HT1080 (cell line): ENCODE results near the gene NLRP7. TPM values are rescaled to one million over a fixed set of nuclear protein-coding genes. Genes with fewer than 3 reads are reported as not detected.
"Not testable (repeated sequence)": the region's sequence is repeated elsewhere in the genome, so short reads cannot be mapped to it uniquely, and the experiment has no call there.

Source experiments
- DNase-seq: peaks from one replicate; pipeline ENCODE4 v3.0.0-alpha.2; 2015; ENCODE audit warnings: low read depth
- total RNA-seq: library from RNA; depleted of rRNA; stranded (reverse); fragments of >200 nt; shearing (Covaris generic); gene quantifications from 2 replicates; pipeline ENCODE4 v1.2.3, GENCODE V29; 2014

Gene NLRP7
- total RNA-seq, 1 experiment from 2014 or later: not detected

- not testable (repeated sequence) for DNase-seq
Measured at GRCh38 chr19:54919646-54920563, 27.4 kb downstream of the NLRP7 start.

- DNase-seq: no peak
Measured at GRCh38 chr19:54918499-54918898, 28.8 kb downstream of the NLRP7 start.

- DNase-seq: no peak
Measured at GRCh38 chr19:54916822-54917221, 30.5 kb downstream of the NLRP7 start.

GRCh38 chr19:54907899-54908298 is 39.4 kb downstream of the NLRP7 start:
- DNase-seq: not testable (repeated sequence)

GRCh38 chr19:54906819-54907218 is 40.5 kb downstream of the NLRP7 start:
- no peak for DNase-seq

GRCh38 chr19:54905803-54906511 is 41.4 kb downstream of the NLRP7 start, which contains the start of gene NCR1:
Gene NCR1, plus strand, starts transcription at chr19:54906148. Its CDS starts 40 bp downstream, at chr19:54906188.
- DNase-seq: no peak

GRCh38 chr19:54905421-54905802 is 41.9 kb downstream of the NLRP7 start:
- DNase-seq: no peak

GRCh38 chr19:54904261-54904660 is 43.1 kb downstream of the NLRP7 start:
- not testable (repeated sequence) for DNase-seq

GRCh38 chr19:54903303-54903702 is 44.0 kb downstream of the NLRP7 start:
- DNase-seq: no peak

GRCh38 chr19:54902061-54902460 is 45.3 kb downstream of the NLRP7 start:
- DNase-seq: no peak

GRCh38 chr19:54901153-54901552 is 46.2 kb downstream of the NLRP7 start:
- peak; percentile 55 for DNase-seq

- not testable (repeated sequence) for DNase-seq
Measured at GRCh38 chr19:54899646-54900045, 47.7 kb downstream of the NLRP7 start.

GRCh38 chr19:54898685-54899084 is 48.6 kb downstream of the NLRP7 start:
- not testable (repeated sequence) for DNase-seq

GRCh38 chr19:54896036-54896435 is 51.3 kb downstream of the NLRP7 start:
- no peak for DNase-seq

- not testable (repeated sequence) for DNase-seq
Measured at GRCh38 chr19:54894106-54894505, 53.2 kb downstream of the NLRP7 start.

- DNase-seq: no peak
Measured at GRCh38 chr19:54893406-54893805, 53.9 kb downstream of the NLRP7 start.

GRCh38 chr19:54889566-54889965 is 57.8 kb downstream of the NLRP7 start:
- no peak for DNase-seq

GRCh38 chr19:54888239-54888638 is 59.1 kb downstream of the NLRP7 start:
- DNase-seq: no peak

GRCh38 chr19:54883228-54883627 is 64.1 kb downstream of the NLRP7 start:
- DNase-seq: no peak

GRCh38 chr19:54882758-54883157 is 64.6 kb downstream of the NLRP7 start:
- peak; percentile 37 for DNase-seq

- no peak for DNase-seq
Measured at GRCh38 chr19:54881884-54882283, 65.4 kb downstream of the NLRP7 start.

- DNase-seq: no peak
Measured at GRCh38 chr19:54877471-54877870, 69.9 kb downstream of the NLRP7 start.
